ENCODE results near the gene CD207.
A peak's percentile ranks its signal among the peaks of the same experiment; 100 is the strongest.
"Not testable (repeated sequence)": the region's sequence is repeated elsewhere in the genome, so short reads cannot be mapped to it uniquely, and the experiment has no call there.

Gene CD207

DNA sequence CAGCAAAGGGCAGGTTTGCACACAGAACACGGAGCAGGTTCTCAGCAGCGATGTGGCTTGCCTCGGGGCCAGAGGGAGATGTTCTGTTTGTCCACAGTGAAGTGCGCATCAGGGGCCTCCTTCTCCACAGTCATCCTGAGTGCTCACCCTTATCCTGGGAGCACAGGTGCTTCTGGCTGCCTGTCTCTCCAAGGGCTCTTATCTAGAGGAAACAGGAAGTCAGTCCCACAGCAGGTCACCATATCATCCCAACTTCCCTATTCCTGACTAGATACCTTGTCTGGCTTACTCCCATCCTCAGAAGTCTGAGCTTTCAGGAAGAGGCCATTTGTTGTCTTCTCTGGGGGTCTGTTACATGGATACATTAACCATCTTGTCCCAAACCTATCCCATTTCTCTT lies at the start of gene CD207:
CD207 (minus strand) TSS at position 174 of the 400 bp plus-strand sequence; CDS start at position 134, 40 bp downstream.
- DNase-seq, result no peak

DNA sequence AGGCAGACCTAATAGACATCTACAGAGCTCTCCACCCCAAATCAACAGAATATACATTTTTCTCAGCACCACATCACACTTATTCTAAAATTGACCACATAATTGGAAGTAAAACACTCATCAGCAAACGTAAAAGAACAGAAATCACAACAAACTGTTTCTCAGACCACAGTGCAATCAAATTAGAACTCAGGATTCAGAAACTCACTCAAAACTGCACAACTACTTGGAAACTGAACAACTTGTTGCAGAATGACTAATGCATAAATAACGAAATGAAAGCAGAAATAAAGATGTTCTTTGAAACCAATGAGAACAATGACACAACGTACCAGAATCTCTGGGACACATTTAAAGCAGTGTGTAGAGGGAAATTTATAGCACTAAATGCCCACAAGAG lies 42.9 kb upstream of the CD207 start:
- not testable (repeated sequence) for DNase-seq

DNA sequence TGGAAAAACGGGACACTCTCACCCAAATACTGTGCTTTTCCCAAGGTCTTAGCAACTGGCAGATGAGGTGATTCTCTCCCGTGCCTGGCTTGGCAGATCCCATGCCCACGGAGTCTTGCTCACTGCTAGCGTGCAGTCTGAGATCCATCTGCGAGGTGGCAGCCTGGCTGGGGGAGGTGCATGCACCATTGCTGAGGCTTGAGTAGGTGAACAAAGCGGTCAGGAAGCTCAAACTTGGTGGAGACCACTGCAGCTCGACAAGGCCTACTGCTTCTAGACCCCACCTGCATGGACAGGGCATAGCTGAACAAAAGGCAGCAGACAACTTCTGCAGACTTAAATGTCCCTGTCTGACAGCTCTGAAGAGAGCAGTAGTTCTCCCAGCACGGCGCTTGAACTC lies 40.5 kb upstream of the CD207 start:
- not testable (repeated sequence) for DNase-seq

DNA sequence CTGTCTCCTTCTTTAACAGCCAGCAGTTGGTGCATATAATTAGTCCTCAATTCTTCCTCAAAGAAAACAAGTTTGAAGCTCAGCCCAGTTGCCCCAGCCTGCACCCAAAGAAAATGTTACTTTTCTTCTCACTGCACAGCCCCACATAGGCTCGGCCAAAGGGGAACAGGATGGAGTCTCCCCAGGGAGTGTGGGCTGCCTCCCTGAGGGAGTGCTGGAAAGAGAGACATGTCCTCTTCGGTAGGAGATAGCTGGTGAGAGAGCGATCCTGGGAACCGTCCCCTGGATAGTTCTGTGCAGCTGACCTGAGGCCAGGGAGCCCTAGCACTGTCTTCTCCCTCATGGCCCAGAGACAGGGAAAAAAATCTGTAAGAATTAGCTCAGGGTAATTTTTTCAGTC lies 37.9 kb upstream of the CD207 start:
- DNase-seq, result no peak

DNA sequence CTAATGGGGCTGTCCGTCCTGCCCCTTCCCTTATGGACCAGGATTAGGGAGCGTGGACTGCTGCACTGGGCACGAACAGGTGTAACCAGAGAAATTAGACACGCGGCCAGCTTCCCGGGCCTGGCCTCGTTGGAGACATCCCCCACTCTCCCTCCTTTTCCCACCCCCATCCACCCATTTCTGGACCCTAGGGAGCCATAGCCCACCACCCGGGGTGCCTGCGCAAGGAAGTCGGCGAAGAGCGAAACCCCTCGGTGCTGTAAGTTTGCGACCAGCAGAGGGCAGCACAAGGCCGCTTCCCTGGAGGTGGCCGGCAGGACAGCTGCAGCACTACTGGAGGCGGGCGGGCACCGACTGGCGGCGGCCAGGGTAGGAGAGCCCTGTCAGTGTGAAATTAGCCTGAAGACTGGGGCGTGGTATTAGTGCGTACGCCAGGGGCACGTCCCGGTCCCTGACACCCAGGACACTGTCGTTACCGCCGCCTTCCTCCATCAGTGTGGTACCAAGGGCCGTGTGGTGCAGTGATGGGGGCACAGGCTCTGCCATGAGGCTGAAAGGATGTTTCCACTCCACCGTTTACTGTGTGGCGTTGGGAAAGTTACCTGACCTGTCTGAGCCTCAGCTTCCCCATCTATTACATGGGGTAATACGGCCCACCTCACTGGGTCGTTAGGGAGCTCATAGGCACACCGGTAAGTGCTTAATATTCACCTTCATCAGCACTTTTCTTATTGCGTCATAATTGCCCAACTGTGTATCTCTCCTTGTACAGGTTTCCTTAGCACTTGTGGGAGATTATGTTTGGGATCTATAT lies 36.0 kb upstream of the CD207 start:
- DNase-seq, result peak; percentile 66

DNA sequence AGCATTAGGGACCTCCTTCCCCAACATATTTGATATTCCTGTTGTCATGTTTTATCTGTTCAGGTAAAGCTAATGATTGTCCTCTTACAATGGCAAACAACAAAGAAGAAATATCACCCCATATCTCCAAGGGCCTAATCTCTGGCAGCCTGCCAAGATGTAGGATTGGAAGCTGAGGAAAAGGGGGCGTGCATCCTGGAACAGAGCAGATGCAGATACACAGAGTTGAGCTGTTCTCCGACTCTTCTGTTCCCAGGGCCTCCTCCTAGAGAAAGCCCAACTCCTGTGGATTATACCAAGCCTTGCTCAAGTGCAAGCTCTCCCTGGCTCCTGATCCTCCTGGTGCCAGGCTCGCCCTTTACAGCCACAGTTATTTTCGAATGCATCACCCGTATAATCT lies 35.2 kb upstream of the CD207 start:
- DNase-seq, result no peak

DNA sequence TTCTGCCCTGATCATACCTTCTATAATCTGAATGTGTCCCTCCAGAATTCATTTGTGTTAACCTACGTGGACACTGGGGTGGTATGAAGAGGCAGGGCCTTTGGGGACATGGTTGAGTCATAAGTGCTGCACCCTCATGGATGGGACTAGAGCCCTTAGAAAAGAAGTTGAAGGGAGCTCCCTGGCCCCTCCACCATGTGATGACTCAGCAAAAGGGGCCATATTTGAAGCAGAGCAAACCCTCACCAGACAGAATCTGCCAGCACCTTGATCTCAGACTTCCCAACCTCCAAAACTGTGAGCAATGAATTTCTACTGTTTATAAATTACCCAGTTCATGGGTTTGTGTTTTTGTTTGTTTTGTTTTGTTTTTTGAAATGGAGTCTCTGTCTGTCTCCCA lies 33.4 kb upstream of the CD207 start:
- DNase-seq, result no peak

DNA sequence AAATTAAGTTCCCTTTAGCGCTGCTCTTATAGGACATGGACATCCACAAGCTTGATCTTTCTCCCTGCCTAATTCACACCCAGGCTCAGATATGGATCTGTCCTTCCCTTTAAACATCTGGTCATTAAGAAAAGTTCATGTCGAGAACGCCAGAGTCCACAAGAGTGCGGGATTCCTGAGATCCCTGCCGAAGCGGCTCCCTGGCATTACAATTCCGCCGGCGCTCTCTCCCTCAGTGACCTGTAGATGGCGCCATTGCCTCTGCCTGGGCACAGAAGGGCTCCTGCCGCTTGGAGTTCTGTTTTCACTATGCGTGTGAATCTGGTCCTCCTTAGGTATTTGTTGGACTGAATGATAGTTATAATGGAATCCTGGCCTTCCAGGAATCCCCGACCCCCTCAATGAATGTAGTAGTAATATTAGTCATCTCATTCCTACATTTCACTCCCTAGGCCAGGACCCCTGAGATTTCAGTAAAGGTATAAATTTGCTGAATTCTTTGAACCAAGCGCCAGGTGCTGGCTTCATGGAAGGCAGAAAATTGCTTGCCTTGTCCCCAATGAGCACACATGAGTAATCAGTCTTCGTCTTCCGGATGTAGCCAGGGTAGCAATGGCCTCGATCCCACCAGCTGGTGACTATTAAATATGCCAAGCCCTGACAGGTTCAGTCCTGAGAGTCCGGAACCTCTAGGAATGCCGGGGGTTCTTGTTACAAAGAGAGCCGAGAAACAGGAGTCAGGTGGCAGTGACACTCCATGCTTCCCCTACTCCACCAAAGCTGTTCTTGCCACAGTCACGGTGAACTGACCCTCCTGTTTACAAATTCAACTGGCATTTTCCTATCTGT lies 26.4 kb upstream of the CD207 start:
- DNase-seq, result peak; percentile 10

DNA sequence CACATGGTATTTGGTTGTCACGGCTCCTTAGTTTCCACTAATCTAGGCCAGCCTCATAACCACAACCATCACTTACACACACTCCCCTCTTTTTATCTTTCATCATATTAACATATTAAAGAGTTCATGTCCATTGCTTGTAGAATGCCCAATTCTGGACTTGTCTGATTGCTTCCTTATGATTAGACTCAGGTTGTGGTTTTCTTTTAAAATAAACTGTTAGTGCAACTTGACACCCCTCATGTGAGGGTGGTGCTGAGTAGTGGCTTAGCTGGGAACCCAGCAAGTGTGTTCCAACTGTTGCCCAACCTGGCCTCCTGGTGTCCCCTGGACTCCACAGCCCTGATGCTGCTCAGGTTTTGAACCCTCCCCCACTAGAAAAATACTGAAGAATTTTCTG lies 20.1 kb upstream of the CD207 start:
- DNase-seq, result no peak

DNA sequence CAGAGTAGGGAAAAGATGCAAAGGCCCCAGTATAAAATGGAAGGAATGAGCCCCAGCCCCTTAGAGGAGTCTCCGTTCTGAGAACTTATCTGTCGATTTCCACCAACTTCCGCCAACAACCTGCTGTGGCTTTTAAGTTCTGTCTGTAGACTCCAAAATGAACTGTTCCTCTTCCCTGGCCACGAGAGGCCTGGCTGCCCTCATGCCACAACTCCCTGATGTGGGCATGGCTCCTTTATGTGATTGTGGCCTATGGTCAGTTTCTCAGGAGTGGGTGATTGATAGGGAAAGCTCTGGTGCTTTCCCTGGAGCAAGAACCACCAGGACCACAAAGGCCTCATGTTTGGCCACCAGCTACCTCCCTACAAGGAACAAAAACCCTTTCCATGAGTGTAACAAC lies 18.8 kb upstream of the CD207 start:
- DNase-seq, result no peak

DNA sequence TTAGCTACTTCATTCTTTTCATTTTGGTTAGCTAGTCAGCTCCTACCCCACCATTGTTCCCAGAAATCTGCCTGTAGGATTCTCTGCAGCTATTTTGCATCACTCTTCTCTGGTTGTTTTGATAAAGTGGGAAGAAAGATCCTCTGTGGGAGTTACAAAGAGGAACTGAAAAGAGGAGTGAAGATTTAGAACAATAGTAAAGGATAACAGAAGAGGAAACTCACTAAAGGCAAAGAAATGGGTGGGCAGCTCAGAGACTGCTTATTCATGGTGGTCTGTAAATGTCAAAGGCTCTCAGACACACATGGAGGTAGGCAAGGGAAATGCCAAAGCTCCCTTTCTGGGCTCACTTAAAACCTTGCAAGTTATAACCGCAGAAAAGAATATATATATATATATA lies 17.2 kb upstream of the CD207 start:
- DNase-seq, result no peak

DNA sequence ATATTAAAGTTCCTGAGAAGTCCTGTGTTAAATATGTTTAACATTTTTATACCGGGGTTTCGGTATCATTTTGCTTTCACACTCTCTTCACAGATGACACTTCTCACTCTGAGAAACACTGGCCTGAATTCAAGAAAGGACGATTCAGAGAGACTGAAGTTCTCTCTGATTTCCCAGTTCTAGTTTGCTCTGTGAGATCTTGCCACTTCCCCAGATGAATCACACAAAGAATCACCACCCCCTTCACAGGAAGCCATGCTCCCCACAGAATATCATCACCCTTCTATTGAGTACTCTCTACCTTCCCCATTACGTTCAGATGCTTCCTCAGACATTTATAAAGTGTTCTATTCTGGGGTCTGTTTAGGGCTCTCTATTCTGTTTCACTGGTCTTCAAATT lies 16.1 kb upstream of the CD207 start:
- DNase-seq, result no peak

DNA sequence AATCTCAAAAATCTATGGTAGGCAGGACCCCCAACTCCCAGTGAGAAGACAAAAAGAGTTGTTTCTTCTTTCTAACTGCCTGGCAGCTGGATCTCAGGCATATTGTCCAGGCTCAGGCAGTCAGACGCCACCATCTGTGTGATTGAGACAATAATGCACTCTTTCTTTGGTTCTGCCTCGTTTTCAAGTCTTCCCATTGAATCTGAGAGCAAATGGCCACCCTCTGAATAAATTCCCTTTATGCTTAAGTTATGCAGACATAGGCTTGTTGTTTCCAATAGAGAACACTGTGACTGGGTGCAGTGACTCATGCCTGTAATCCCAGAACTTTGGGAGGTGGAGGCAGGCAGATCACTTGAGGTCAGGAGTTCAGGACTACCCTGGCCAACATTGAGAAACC lies 15.3 kb upstream of the CD207 start:
- DNase-seq, result no peak

DNA sequence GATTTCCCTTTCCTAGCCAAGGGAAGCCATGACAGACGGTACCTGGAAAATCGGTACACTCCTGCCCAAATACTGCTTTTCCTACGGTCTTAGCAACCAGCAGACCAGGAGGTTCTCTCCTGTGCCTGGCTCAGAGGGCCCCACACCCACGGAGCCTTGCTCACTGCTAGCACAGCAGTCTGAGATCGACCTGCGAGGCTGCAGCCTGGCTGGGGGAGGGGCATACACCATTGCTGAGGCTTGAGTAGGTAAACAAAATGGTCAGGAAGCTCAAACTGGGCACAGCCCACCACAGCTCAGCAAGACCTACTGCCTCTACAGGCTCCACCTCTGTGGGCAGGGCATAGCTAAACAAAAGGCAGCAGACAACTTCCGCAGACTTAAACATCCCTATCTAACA lies 6.8 kb upstream of the CD207 start:
- DNase-seq, result no peak

DNA sequence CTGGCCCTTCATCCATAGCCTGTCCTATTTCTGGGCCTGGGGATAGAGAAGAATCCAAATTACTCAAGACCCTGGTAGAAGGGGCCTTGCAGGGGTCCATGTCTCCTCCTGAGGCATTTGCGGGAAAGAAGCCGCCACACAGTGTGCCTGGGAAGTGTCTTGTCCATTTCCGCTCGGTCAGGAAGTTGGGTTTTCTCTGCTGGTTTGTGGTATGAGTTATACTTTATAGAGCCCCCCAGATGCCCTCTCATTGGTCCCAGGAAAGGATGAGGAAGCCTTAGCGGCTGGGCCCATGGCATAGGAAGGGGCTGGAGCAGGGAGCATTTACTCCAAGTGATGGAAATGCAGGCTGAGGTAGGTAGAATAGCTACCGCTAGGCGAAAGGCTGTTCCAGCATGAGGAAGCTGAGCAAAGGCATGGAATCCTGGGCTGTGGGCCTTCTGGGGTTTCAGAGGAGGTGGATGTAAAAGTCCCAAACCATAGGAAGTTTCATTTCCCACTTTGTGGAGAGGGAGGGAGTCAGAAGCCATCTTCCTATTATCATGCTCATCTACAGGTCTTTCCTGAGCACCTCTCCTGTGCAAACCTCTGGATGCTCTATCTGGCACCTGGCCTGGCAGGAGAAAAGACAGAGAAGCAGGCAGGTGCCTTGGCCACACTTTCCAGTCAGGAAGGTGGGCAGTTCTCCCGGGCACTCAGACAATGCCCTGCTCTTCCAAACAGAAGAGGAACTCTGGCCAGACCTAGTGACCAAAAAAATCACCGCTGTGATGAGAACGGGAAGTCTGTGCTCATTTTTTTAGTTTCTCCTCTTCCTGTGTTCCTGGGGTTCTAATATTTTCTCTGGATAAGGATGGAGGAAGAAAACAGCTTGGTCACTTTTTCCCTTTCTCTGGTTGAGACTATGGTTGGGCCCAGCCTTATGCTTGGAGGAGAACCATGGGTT lies 2.6 kb upstream of the CD207 start:
- no peak for DNase-seq

DNA sequence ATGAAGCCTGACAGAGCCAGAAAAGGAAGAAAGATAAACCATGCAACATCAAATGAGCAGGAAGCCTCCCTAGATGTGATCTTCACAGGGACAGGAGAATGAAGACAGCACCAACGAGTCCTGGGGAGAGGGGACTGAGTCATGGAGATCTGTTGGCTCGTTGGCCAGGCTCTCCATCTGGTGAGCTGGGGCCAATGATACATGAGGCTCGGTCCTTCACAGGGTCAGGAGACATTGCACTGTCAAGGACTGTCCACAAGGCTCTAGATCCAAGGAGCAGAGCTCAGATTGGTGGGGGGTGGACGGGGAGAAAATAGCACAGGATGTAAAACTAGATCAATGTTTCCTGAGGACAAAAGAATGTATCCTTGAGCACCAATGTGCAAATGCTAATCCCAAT lies 735 bp downstream of the CD207 start:
- no peak for DNase-seq

DNA sequence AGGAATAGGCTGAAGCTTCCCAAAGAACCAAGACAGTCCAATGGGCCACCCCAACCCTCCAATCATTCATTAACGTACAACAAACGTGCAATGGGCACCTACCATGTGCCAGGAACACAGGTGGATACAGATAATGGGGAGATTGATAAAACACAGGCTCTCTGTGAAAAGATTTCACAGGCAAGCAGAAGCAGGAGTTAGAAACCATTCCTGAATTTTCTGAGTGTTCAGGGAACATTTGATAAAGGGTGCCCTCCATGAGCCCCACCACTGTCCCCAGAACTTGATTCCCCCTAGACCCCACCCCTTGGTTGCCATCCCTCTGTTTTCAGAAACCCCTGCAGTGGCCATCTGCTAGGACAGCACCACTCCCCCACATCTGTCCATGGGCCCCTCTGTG lies 1.5 kb downstream of the CD207 start:
- DNase-seq, result no peak

DNA sequence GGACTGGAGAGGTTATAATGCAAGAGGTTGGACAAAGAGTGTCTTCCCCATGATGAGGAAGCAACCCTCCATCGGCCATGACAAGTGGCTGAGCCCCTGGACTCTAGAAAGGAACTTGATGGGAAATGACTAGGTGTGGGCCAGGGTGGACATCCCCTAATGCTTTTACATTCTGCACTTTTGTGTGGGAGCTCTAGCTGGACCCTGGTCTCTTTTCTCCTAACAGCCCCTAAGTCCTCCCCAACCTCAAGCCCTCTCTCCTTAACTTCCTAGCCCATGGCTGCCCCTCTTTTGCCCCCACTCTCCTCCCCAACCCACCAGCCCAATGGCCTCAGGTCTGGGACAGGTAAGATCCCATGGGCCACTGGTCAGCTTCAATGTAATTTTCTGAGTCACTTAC lies 2.4 kb downstream of the CD207 start:
- no peak for DNase-seq

DNA sequence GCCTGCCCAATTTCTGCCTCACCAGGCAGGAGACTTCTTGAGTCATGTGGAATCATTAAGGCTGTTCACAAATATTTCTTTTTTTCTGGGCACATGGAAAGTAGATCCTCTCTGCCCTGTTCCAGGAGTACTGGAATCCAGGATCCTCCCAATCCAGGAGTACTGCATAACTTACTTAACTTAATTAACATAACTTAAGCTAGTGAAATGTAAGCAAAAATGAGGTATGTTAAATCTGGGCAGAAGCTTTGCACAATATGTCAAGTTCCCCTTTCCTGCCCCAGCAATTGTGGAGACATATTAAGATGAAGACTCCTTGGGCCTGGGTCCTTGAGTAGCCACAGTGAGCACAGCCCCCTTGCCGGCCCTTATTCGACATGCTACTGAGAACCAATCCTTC lies 3.2 kb downstream of the CD207 start:
- no peak for DNase-seq

DNA sequence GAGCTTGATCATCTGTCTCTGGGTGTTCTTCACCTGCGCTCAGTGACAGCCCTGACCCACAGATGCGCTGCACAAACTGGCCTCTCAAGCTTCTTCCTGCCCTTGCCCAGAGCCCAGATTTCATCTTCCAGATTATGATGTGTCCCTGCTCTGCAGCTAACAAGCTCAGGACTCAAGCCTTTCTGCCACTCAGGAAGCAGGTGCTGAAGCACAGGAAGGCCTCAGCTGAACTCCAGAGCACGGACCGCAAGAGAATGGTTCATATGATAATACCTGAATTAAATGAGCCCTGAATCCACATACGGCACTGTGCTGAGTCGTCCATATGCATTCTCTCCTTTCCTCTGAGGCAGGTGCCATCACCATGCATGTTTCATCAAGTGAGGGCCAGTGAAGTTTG lies 3.8 kb downstream of the CD207 start:
- no peak for DNase-seq

DNA sequence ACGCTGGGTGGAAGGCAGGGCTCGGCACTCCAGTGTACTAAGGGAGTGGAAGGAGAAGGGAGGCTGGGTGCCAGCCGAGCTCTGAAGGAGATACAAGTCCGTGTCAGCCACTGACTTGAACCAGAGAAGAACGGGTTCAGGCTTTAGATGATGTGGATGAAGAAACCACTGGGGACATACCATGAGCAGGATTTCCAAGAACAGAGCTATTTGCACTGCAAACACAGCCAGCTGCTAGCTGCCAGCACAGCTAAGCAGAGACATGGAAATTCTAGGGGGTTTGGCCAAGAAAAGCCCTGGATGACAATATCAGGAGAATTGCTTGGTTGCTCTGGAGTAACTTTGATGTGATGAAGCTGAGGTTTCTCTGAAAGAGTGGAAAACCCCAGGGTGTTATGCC lies 5.2 kb downstream of the CD207 start:
- no peak for DNase-seq

DNA sequence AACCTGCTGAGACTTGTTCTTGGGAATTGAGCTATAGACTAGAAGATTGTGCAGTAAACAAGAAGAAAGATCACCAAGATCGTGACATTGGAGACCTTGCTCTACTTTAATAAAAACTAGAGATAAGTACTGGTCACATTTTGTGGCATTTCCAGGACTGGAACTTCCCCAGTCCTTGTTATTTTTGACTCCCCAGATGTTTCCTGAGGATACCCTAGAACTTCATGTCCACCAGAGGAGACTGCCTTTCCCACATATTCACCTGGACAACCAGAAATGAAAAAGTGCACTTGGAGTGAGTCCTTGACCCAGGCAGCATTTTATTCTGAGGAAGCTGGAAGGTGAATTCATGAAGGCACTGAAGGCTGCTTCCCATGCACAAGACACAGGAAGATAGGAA lies 5.7 kb downstream of the CD207 start:
- no peak for DNase-seq
